GM21786 (cell line): ENCODE results near the gene ASF1B.
"Not testable (repeated sequence)": the region's sequence is repeated elsewhere in the genome, so short reads cannot be mapped to it uniquely, and the experiment has no call there.

Experiments
- ATAC-seq: cut with Tn5 transposase; IDR thresholded peaks from one replicate; pipeline ENCODE4 v1.9.1; 2021; ENCODE audit not compliant: unreplicated experiment

The ASF1B gene

DNA sequence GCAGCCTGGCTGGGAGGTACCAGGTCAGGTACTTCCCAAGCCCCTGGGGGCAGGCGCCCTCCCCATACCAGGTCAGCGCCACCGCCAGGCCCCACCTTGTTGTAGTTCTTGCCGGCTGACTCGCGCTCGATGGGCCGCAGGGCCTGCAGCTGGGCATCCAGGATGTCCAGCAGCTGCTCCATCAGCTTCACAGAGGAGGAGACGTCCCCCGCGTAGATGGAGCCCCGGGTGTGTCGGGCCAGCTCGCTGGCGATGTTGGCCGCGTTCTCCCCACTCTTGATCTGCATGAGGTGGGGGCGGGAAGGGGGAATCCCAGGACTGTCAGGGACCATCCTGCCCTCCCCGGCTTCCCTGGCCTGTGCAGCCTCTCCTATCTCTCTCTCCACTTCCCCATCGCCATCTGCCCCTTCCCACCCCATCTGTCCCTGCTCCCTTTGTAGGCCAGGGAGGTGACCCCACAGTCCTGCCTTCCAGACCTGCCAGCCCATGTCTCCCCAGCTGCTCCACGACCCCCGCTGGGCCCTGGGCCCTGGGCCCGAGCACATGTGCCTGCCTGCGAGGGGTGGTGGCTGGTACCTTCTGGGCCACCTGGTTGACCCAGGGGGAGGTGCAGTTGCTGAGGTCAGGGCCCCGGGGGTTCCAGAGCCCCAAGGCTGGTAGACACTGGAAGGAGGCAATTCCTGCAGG is 23.8 kb upstream of the ASF1B start:
- ATAC-seq = no peak

DNA sequence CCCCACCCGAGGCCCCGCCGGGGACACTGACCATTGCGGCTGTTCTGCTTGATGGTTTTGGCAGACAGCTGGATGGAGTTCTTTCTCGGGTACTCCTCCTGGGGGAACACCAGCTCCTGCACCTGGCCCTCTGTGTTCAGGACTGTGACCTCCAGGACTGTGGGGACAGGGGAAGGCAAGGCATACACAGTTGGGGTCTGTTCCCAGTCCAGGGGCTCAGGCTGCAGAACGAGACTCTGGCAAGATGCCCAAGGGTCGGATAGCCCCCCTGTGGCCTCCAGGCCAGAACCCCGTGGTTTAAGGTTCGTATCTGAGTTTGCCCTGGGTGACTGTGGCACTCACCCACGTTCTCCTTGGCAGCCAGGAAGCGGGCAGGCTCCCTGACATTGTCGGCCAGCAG is 22.7 kb upstream of the ASF1B start:
- ATAC-seq = no peak

DNA sequence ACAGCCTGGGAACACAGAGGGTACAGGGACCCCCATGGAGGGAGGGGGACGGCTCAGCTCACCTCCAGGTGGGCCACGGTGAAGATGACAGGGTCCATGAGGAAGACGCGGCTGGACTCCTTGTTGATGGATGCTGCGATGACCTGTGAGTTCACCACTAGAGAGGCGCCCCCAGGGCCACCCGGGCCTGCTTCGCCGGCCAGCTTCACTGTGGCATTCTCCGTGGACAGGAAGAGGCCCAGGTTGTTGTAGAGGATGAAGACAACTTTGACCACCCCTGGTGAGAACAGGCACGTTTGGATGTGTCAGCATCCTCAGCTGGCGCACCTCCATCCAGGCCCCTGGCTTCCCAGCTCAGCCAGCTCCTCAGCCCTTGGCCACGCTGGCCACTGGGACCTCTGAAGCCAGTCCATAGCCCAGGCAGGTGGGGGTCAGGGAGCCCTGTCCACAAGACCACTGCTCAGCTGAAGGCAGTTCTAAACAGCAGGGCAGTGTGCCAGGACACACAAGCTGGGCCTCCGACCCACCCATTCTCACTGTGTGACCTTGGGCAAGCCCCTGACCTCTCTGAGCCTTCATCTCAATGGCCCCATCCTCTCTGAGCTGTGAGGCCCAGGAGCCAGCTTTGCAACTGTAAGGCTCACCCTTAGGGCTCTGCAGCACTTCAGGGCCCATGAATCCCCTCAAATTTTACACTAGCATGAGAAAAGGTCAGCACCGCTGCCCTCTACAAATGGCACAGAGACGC is 22.1 kb upstream of the ASF1B start:
- ATAC-seq = no peak

DNA sequence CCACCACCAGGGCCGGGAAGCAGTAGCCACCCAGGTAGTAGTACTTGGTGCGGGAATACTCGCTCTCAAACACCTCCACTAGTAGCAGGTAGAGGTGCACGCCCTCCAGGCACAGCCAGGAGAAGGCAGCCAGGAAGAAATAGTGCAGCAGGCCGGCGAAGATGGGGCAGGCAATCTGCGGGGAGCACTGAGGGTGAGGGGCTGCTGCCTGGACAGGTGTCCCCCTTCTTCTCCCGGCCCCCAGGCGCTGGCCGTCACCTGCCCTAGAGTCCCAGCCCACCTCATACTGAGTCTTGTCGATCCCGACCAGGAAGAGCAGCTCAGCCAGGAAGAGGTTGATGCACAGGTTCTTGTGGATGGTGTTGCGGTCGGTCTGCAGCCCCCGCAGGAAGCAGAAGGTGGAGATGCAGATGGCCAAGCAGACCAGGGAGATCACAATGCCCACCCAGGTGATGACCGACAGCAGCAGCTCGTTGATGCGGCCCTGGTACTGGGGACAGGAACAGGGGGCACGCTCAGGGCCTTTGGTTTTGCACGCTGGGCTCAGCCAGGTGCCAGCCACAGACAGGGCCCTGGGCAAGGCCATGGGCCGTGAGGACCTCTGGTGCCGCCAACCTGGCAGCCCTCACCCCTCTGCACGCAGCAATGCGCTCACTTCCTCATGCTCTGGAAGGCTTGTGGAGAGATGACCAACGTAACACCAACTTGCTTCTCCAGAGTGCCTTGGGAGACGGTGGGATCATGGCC is 20.8 kb upstream of the ASF1B start:
- no peak for ATAC-seq

DNA sequence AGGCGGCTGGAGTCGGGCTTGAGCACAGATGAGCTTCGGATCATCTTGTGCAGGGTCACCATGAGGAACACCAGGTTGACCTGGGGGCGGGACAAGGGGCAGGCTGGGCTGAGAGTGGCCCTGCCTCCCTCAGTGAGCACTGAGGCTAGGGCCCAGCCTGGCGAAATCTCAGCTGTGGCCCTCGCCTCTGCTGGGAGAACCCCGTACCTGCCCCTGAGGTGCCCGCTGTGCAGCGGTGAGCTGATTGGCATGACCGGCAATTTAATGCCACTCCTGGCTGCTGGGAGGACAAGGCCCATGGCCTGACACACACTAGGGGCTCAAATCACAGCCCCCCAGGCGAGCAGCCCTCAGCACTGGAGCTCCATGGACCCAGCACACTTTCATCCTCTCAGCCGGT is 19.7 kb upstream of the ASF1B start:
- no peak for ATAC-seq

DNA sequence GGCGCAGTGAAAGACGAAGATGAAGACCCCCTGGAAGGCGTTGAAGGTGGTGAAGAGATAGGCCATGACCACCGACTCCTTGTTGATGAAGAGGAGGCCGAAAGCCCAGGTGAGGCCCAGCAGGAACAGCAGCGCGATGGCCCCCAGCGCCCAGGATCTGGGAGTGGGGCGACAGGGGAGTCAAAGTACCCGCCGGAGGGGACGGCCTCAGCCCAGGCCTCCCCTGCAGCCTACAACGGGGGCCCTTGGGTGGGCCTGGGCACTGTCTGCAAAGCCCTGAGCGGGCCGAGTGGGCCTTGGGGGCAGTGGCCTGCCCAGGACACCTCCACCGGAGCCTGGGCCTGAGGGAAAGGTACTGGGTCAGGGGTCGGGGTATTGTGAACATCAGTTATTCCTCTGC is 19.0 kb upstream of the ASF1B start:
- no peak for ATAC-seq

DNA sequence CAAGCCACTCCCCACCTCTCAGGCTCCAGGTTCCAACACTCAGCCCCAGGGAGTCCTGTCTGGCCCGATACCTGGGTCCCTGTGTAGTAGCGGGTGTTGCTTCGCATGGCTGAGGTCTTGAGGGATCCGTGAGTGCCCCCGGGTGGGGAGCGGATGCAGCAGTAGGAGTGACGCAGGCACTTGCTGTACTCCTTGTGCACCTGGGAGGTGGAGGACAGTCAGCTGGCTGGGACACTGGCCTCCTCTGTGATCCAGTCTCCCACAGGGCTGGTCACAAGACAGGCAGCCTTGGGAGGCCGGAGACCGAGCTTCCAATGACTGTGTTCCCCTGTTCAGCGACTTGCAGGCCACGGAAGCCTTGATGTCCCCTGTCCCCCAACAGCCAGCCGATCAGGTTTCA is 16.3 kb upstream of the ASF1B start:
- no peak for ATAC-seq

DNA sequence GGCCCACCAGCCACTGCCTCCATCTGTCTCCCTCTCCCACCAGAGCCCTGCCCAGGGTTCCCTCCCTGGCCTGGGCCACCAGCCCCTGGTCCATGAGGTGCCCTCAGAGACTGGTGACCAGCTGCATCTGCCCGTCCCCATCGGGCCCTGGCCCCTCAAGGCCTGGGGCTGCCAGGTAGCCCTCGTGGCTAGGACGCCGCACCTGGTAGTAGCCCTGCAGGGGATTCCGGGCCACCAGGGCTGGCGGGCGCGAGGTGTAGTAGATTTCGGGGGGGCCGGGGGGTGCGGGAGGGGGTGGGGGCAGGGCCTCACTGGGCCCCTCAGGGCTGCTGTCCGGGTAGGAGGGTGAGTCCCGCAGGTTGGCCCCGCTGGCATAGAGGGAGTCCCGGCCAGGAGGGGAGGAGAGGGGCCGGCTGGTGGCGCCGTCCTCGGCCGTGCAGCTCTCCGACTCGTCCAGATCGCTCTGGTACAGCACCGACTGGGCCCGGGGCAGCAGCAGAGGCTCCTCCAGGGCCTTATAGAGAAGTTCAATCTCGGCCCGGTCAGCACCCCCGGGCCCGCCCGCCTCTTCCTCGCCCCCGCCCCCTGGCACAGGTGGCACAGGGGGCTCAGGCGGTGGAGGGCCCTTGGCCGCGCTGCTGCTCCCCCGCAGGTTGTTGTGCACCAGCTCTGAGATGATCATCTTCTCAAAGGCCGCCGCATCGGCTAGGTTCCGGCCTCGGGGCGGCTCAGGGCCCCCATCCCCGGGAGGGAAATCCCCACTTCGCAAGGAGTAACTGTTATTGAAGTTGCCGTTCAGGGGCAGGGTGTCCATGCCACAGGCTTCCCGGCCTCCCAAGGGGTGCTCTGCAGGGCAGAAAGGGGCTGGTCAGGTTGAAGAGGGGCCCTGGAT is 14.6 kb upstream of the ASF1B start:
- no peak for ATAC-seq

DNA sequence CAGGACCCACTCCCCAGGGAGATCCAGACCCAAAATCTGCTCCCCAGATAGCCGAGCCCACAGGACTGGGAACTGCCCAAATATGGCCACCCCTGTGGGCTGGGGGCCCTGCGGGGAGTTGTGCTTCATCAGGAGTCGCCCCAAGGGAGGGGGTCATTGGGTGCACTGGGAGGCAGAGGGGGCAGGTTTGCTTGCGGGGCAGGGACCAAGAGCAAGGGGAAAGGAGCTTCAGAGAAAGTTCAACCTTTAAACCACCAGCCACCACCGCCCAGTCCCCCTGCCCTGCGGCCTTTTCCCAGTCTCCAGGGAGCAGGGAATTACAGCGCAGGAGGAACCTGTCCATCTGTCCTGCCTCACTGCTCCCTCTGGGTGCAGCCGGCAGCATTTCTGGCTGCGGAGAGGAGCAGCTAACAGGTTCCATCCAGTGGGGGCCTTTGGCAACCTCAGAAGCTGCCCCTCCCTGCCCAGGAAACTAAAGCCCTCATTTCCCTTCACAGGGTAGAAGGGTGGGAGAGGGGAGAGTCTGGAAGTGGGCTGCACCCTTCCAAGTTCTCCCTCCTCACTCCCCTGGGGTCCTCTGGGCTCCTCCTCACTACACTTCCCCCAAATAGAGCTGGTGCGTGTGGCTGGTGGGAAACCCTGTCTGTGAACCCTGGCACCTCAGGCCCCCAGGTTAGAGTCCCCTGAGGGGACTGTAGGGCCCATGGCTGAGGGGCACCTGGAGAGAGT is 13.8 kb upstream of the ASF1B start:
- ATAC-seq = no peak

DNA sequence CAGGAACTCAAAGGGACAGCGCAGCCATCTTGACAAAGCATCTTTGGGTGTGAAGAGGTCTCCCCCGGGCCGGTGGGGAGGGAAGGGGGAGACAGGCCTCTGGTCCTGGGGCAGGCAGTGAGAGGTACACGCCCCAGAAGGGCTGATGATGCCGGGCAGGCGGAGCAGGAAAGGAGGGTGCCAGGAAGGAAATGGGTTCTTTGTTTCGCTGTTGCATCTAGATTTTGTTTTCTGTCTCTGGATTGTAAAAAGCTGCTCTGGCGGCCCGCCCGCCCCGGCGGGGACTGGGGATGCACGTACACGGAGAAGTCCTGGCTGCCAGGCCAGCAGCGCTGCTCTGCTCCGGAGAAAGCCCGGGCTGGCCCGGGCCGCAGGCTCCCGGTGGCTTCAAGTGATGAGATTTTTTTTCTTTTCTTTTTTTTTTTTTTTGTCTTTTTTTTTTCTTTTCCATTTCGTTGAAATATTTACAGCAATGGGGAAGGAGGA is 13.2 kb upstream of the ASF1B start:
- no peak for ATAC-seq

DNA sequence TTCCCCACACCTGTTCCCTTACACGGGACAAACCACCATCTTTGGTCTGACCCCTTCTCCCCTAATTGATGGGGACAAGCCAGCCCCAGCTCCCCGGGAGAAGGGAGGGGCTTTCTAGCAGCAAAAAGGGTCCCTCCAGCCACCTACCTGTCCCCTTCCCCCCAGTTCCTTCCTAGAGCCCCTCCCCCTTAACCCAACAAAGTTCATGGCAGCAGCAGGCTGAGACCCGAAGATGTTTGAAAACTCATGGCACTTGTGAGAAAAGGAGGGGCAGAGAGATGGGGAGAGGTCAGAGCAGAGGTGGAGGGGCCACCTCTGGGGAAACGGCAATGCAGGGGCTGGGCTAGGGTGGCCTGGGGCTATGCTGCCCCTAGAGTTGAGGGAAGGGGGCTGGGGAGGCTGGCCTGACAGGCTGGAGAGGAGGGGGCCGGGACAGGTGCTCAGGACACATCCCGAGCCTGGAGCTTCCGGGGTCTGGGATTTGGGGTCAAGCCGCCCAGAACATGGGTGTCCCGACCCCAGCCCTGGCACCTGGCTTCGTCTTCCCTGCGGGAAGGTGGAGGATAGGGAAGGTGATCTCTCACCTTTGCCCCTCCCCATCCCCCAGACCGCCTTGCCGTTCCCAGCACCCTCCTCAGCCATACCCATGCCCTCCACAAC is 12.5 kb upstream of the ASF1B start:
- ATAC-seq = no peak

DNA sequence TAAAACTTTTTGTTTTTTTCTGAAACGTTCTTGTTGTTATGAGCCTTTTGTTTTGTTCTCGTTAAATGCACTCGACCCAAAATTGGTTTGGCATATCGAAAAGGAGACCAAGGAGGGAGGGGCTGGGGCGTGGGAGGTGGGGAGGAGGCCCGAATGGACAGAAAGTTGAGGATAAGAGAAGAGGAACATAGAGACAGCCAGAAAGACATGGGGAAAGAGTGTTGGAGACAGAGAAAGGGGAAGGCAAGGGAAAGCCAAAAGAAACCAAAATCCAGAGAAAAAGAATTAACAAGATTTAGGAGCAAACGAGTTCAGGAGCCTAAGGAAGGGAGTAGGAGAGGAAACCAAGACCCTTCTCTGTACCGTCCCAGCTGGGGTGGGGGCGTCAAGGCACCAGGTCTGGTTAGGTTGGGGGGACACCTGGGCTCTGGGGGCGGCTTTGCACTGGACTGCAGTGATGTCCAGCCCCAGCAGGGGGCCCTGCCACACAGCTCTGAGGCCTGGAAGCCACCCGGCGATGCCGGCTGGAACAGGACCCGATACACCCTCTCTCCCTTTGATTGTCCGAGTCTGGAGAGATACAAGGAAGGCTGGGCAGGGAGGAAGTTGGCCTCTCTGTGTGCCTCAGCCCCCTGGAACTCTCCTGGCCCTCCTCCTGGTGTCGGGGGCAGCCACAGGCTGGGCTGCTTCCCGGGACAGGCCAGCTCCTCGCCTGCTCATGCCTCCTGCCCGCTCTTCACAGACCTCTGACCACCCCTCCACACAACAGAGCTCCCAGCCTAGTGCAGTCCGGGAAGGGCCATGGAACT is 11.6 kb upstream of the ASF1B start:
- no peak for ATAC-seq

DNA sequence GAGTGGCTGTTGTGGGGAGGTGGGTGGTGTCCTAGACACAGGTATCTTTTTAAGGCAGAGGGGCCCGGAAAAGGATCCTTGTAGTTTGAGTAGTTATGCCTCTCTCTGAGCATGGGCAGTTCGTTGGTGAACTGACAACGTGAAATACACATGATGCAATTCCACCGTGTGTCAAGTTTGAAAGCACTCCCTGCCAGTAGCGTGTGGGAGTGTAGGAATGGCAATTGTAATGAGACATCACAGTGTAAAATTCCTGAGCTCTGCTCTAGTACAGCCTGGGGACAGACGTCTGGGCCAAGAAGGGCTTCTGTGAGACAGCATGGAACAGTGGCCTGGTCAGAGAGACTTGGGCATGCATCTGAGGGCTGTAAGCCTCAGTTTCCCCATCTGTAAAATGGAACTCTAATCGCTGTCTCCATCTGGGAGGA is 10.4 kb upstream of the ASF1B start:
- no peak for ATAC-seq

DNA sequence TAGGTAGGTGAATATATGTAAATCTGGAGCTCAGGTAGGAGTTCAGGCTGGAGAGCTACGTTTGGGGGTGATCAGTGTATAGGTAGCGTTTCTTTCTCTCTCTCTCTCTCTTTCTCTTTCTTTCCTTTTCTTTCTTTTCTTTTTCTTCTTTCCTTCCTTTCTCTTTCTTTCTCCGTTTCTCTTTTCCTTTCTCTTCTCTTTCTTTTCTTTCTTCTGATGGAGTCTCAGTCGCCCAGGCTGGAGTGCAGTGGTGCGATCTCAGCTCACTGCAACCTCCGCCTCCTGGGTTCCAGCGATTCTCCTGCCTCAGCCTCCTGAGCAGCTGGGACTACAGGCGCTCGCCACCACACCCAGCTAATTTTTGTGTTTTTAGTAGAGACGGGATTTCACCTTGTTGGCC is 9.8 kb upstream of the ASF1B start:
- ATAC-seq = not testable (repeated sequence)

DNA sequence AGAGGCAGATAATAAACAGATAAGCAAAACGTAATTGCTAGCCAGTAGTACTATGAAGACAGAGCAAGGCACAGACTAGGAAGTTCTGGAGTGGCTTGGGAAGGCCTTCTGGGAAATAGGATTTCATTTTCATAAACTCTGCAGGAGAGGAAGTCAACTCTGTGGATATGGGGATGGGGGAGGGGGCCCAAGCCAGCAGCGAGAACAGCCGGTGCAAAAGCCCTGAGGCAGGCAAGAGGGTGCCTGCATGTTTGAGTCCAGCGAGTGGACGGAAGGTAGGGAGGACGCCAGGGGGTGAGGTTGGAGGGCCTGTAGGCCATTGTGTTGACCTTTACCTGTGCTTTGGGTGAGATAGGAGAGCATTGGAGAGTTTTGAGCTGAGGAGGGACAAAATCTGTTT is 9.0 kb upstream of the ASF1B start:
- no peak for ATAC-seq

DNA sequence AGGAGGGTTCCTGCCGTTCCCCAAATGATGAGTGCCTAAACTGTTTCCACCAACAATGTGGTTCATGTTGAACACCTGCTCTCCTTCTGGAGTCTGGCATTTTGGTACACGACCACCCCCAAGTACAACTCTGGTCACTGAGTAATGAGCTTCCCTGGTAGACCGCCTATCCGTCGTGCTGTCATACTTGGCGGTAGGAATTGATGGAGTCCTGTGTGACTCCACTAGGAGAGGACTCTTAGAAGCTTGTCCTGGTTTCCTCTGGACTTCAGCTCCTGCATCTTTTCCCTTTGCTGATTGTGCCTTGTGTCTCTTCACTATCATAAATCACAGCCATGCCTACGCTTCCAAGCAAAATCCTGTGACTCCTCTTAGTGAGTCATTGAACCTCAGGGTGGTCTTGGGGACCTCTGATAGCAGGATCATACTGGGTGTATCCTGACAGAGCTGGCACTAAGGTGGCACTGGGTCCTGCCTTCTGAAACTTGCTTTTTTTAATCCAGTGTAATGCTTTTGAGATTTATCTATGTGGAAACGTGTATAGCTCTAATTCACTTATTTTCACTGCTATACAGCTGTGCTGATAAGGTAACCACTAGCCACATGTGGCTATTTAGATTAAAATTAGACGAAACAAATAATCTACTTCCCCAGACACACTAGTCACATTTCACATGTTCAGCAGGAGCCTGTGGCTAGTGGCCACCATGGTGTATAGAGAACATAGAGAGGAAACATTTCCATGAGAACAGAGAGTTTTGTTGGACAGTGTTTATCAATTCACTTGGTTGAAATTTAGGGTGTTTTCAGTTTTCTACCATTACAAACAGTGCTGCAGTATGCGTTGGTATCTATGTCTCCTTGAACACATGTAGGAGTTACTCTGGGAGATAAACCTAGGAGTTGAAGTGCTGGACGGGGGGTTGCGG is 6.1 kb upstream of the ASF1B start:
- no peak for ATAC-seq

DNA sequence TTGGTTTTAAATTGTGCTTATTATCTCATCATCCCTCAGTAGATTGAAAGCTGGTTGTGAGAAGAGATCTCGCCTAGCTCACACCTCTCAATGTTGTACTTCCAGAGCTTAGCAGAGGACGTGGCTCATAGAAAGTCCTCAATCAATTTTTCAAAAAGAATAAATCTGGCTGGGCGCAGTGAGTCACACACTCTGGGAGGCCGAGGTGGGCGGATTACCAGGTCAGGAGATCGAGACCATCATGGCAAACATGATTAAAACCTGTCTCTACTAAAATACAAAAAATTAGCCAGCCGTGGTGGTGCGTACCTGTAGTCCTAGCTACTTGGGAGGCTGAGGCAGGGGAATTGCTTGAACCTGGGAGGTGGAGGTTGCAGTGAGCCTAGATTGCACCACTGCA is 4.7 kb upstream of the ASF1B start:
- no peak for ATAC-seq

DNA sequence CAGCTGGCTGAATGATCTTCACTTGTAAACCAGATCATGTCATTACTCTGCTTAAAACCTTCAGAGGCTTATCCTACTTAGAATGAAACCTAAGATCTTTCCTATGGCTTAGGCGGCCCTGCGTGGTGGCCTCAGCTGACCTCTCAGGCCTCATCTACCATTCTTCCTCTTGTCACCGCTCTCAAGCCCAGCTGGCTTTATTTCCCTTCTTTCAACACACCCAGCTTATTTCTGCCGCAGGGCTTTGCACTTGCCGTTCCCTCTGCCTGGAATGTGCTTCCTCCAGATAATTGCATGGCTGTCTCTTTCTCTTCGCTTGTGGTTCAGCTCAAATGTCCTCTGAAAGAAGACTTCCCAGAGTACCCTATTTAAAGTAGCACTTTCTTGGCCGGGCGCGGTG is 3.6 kb upstream of the ASF1B start:
- no peak for ATAC-seq
